PC-3 (cell line): ENCODE results near the gene KAZN. TPM values are rescaled to one million over a fixed set of nuclear protein-coding genes. Genes with fewer than 3 reads are reported as not detected.

Experiments
- ATAC-seq: fragments of 200-7000 bp; cut with Tn5 transposase; 2 replicates; pipeline ENCODE4 v1.9.1; 2020; ENCODE audit warnings: mild to moderate bottlenecking, moderate library complexity
- BruUV-seq: library from RNA; stranded (reverse); fragments of 400-500 nt; replicated peaks from 2 replicates; lab custom pipeline; 2021; lab: Mats Ljungman, UMichigan
- CTCF ChIA-PET: fragments of 300-600 bp; sonication (Branson Sonifier 250); formaldehyde crosslinking; loops from one replicate; lab custom pipeline; 2022; ENCODE audit warnings: antibody characterized with exemption; lab: Charles Lee
- POLR2A ChIA-PET: fragments of 300-600 bp; sonication (Branson Sonifier 250); formaldehyde crosslinking; loops from one replicate; lab custom pipeline; 2022; ENCODE audit warnings: antibody characterized with exemption; ENCODE audit not compliant: unreplicated experiment; lab: Charles Lee
- DNase-seq: peaks from one replicate; pipeline ENCODE4 v3.0.0-alpha.2; 2015
- H2AFZ ChIP-seq: fragments of 300-600 bp; sonication (generic); 2 replicates; pipeline ENCODE4 v1.6.0; 2016; ENCODE audit warnings: antibody characterized with exemption, low read length
- H3F3A ChIP-seq: fragments of 300-600 bp; sonication (generic); one replicate; pipeline ENCODE4 v1.6.0; 2017; ENCODE audit warnings: antibody characterized with exemption, low read length, control low read depth, mild to moderate bottlenecking; ENCODE audit not compliant: unreplicated experiment
- H3K27ac ChIP-seq: fragments of 300-600 bp; sonication (generic); 2 replicates; pipeline ENCODE4 v1.5.1; 2016; ENCODE audit warnings: mild to moderate bottlenecking, low read length
- H3K27me3 ChIP-seq: fragments of 300-600 bp; sonication (generic); 2 replicates; pipeline ENCODE4 v1.6.1; 2016; ENCODE audit warnings: low read length, mixed read lengths
- H3K36me3 ChIP-seq: fragments of 300-600 bp; sonication (generic); 2 replicates; pipeline ENCODE4 v1.6.1; 2016; ENCODE audit warnings: low read depth, mixed run types, low read length, mixed read lengths
- H3K4me1 ChIP-seq: fragments of 300-600 bp; sonication (generic); 2 replicates; pipeline ENCODE4 v1.5.1; 2016; ENCODE audit warnings: low read length; ENCODE audit not compliant: insufficient read depth
- H3K4me2 ChIP-seq: fragments of 300-600 bp; sonication (generic); 2 replicates; pipeline ENCODE4 v1.6.0; 2016; ENCODE audit warnings: low read length
- H3K4me3 ChIP-seq: fragments of 300-600 bp; sonication (generic); 2 replicates; pipeline ENCODE4 v1.5.1; 2016; ENCODE audit warnings: mild to moderate bottlenecking, low read length, mixed read lengths
- H3K79me2 ChIP-seq: fragments of 300-600 bp; sonication (generic); 2 replicates; pipeline ENCODE4 v1.6.1; 2017; ENCODE audit warnings: low read length, mixed read lengths
- H3K9ac ChIP-seq: fragments of 300-600 bp; sonication (generic); 2 replicates; pipeline ENCODE4 v1.6.0; 2016; ENCODE audit warnings: mild to moderate bottlenecking, low read length
- H3K9me2 ChIP-seq: fragments of 300-600 bp; sonication (generic); replicated peaks from 2 replicates; pipeline ENCODE4 v1.6.1; 2016; ENCODE audit warnings: mixed run types, low read length, mixed read lengths
- H3K9me3 ChIP-seq: fragments of 300-600 bp; sonication (generic); 2 replicates; pipeline ENCODE4 v1.6.1; 2016; ENCODE audit warnings: low read length, mixed read lengths
- H4K20me1 ChIP-seq: fragments of 300-600 bp; sonication (generic); 2 replicates; pipeline ENCODE4 v1.6.1; 2016; ENCODE audit warnings: low read length, mixed read lengths
- CTCF ChIP-seq: fragments of 300-600 bp; sonication (generic); conservative IDR thresholded peaks from 2 replicates; pipeline ENCODE4 v1.5.1; 2017; ENCODE audit warnings: antibody characterized with exemption, low read depth, mild to moderate bottlenecking, low read length
- EZH2 ChIP-seq: fragments of 300-600 bp; sonication (generic); IDR thresholded peaks from one replicate; pipeline ENCODE4 v1.6.1; 2017; ENCODE audit warnings: antibody characterized with exemption, mild to moderate bottlenecking, low read length; ENCODE audit not compliant: unreplicated experiment
- EZH2phosphoT487 ChIP-seq: fragments of 300-600 bp; sonication (generic); IDR thresholded peaks from 2 replicates; pipeline ENCODE4 v1.6.1; 2018; ENCODE audit warnings: mild to moderate bottlenecking, antibody characterized with exemption, low read length, borderline replicate concordance
- intact Hi-C: fragments of 100-400 bp; cut with micrococcal nuclease; formaldehyde crosslinking; loops from 2 replicates; pipeline ENCODE4 v1.9.0; 2023
- total RNA-seq: library from RNA; depleted of rRNA; stranded (reverse); fragments of >200 nt; gene quantifications from 2 replicates; pipeline ENCODE4 v1.2.3, GENCODE V29; 2014

The KAZN gene
- total RNA-seq, 1 experiment from 2014 or later: 2.0 TPM

- Histone ChIP-seq H3K4me3 (no peak overlapping the region), H3F3A (no peaks in the 10 kb centered on the region), H3K36me3 (no peaks in the 10 kb centered on the region), H2AFZ (no peak overlapping the region), H3K27ac (no peak overlapping the region), H4K20me1 (no peaks in the 10 kb centered on the region), H3K9me2 (no peaks in the 10 kb centered on the region), H3K9me3 (no peaks in the 10 kb centered on the region), H3K9ac (no peak overlapping the region), H3K4me1 (peaks cover 19% of the 10 kb centered on the region), H3K79me2 (no peaks in the 10 kb centered on the region), H3K27me3 (no peaks in the 10 kb centered on the region), H3K4me2 (peak overlapping the region; percentile 16; the same call in 1 of the 2 replicates)
- ChIA-PET CTCF (no interaction called here), POLR2A (interaction anchor here (0.6 kb wide), 1 partner anchor 1128 kb away, joined by 3 read pairs; no protein-coding TSS in a partner anchor)
- DNase-seq (peak; percentile 58), ATAC-seq (peak; percentile 67)
- no peak for TF ChIP-seq CTCF
- TF ChIP-seq EZH2: no peak
- TF ChIP-seq EZH2phosphoT487: no peak
- no TSS peak for BruUV-seq
- intact Hi-C loops: no loop called here
Measured at GRCh38 chr1:15139654-15140350, 541.3 kb downstream of the KAZN start.

DNA sequence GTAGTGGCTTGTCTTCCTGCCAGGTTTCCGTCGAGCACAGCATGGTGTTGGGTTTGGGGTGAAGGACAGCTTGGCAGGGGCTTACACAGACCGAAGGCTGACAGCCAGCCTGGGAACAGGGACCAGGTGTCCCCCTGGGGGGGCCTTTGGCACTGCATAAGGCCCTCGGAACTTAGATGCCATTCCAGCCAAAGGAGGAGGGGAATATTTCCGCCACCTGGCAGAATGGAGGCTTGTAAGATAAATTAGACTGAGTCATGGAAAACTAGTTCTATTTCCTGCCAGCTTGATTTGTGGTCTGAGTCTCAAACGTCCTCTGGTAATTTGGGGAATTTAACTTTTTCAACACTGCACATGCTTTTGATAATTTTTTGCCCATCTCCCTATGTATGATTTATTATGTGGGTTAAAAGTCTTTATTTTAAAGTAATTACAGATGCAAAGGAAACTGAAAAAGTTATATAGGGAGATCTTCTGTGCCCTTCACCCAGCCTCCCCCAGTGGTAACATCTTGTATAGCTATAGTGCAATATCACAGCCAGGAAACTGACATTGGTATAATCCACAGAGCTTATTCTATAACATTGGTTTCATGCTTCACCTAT lies 543.6 kb downstream of the KAZN start:
- peak overlapping the region; percentile 55; the same call in 1 of the 2 replicates for H2AFZ ChIP-seq
- no peaks in the 10 kb centered on the region for H3K27me3 ChIP-seq
- intact Hi-C loops: no loop called here
- CTCF ChIA-PET: interaction anchor here (1.3 kb wide), 1 partner anchor 13 kb away, joined by 6 read pairs; no protein-coding TSS in a partner anchor
- no TSS peak for BruUV-seq
- TF ChIP-seq CTCF (peak; percentile 39), EZH2phosphoT487 (no peak)
- no peaks in the 10 kb centered on the region for H3K36me3 ChIP-seq
- no peak overlapping the region for H3K9ac ChIP-seq
- H3K4me2 ChIP-seq: peak overlapping the region; percentile 53
- H4K20me1 ChIP-seq: no peaks in the 10 kb centered on the region
- ATAC-seq: peak; percentile 53
- DNase-seq: peak; percentile 66
- H3F3A ChIP-seq: no peaks in the 10 kb centered on the region
- H3K9me2 ChIP-seq: no peaks in the 10 kb centered on the region
- peak overlapping the region; percentile 47 for H3K27ac ChIP-seq
- no peaks in the 10 kb centered on the region for H3K9me3 ChIP-seq
- POLR2A ChIA-PET: no interaction called here
- no peak overlapping the region for H3K4me3 ChIP-seq
- no peaks in the 10 kb centered on the region for H3K79me2 ChIP-seq
- peaks cover 19% of the 10 kb centered on the region for H3K4me1 ChIP-seq

DNA sequence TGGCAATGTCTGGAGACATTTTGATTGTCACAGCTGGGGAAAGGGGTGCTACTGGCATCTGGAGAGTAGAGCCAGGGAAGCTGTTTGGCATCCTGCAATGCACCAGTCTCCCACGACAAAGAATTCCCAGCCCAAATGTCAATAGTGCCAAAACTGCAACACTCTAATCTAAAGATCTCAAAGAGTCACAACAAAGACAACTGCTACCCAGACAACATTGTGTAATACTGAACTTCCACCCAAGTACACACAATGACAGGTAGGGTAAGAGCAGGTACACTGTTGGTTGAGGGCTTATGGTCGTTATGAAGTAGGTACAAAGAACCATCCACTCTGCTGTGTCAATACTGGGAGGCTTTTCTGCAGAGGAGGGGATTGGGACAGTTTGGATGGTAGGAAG lies 546.8 kb downstream of the KAZN start:
- no peak overlapping the region for H3K4me2 ChIP-seq
- H3K79me2 ChIP-seq: no peaks in the 10 kb centered on the region
- no peak overlapping the region for H3K27ac ChIP-seq
- POLR2A ChIA-PET: no interaction called here
- CTCF ChIA-PET: no interaction called here
- H3K4me3 ChIP-seq: no peak overlapping the region
- H3K36me3 ChIP-seq: no peaks in the 10 kb centered on the region
- no peak for DNase-seq
- H3K9me2 ChIP-seq: no peaks in the 10 kb centered on the region
- TF ChIP-seq EZH2 (no peak), EZH2phosphoT487 (no peak), CTCF (no peak)
- H2AFZ ChIP-seq: no peak overlapping the region
- intact Hi-C loops: no loop called here
- H3K4me1 ChIP-seq: peaks cover 20% of the 10 kb centered on the region
- no peaks in the 10 kb centered on the region for H3K27me3 ChIP-seq
- H3K9me3 ChIP-seq: no peaks in the 10 kb centered on the region
- no peaks in the 10 kb centered on the region for H3F3A ChIP-seq
- BruUV-seq: no TSS peak
- no peak overlapping the region for H3K9ac ChIP-seq
- no peaks in the 10 kb centered on the region for H4K20me1 ChIP-seq
- ATAC-seq: no peak
